Spleen (tissue), 11 donors: ENCODE results near the gene JAG1. TPM values are rescaled to one million over a fixed set of nuclear protein-coding genes. Genes with fewer than 3 reads are reported as not detected.

Experiments used
- DNase-seq: peaks from one replicate; pipeline ENCODE4 v3.0.0-alpha.2; 2020
- H3K27ac ChIP-seq, 8 donors: fragments of 200-600 bp; sonication (generic) in 7 of 8; 1 replicate in 4 of 8; 2 replicates in 4 of 8; pipeline versions ENCODE4 v1.5.0 to v1.8.0; 2016 to 2021; ENCODE audit warnings: inconsistent platforms in 4 of 8, mild to moderate bottlenecking in 4 of 8, moderate library complexity in 1 of 8
- H3K27me3 ChIP-seq, 7 donors: fragments of 200-600 bp; sonication (generic) in 6 of 7; replicated peaks in 1 of 7; 1 replicate in 4 of 7; 2 replicates in 3 of 7; pipeline versions ENCODE4 v1.5.0 to v1.8.0; 2016 to 2021; ENCODE audit warnings: inconsistent platforms in 3 of 7, mild to moderate bottlenecking in 1 of 7
- H3K36me3 ChIP-seq, 6 donors: fragments of 200-600 bp; sonication (generic) in 5 of 6; 1 replicate in 4 of 6; 2 replicates in 2 of 6; pipeline versions ENCODE4 v1.5.0 to v1.8.0; 2016 to 2021; ENCODE audit warnings: inconsistent platforms in 2 of 6
- H3K4me1 ChIP-seq, 6 donors: fragments of 200-600 bp; sonication (generic) in 5 of 6; 1 replicate in 3 of 6; 2 replicates in 3 of 6; pipeline versions ENCODE4 v1.5.0 to v1.8.0; 2016 to 2021; ENCODE audit warnings: inconsistent platforms in 3 of 6
- H3K4me3 ChIP-seq, 8 donors: fragments of 200-600 bp; sonication (generic) in 7 of 8; 1 replicate in 4 of 8; 2 replicates in 4 of 8; pipeline versions ENCODE4 v1.5.0 to v1.8.0; 2016 to 2021; ENCODE audit warnings: inconsistent platforms in 4 of 8, mild to moderate bottlenecking in 4 of 8, moderate library complexity in 2 of 8
- H3K9me3 ChIP-seq, 8 donors: fragments of 200-600 bp; sonication (generic) in 7 of 8; 1 replicate in 4 of 8; 2 replicates in 4 of 8; pipeline versions ENCODE4 v1.5.0 to v1.8.0; 2016 to 2021; ENCODE audit warnings: inconsistent platforms in 4 of 8
- POLR2A ChIP-seq, 3 donors: fragments of 450-650 bp; IDR thresholded peaks; one replicate each; pipeline ENCODE4 v1.5.1; 2017; ENCODE audit warnings: antibody characterized with exemption in 3 of 3, mild to moderate bottlenecking in 1 of 3
- POLR2AphosphoS5 ChIP-seq, 3 donors: sonication (generic); formaldehyde crosslinking; IDR thresholded peaks; one replicate each; pipeline ENCODE4 v1.5.1; 2017; ENCODE audit warnings: antibody characterized with exemption in 3 of 3
- WGBS, 5 donors: extraction: QIAGEN DNeasy Blood & Tissue Kit in 3 of 5; methylation state at CpG; one replicate each; pipeline versions ENCODE4 v1.1.5 to v1.1.7; 2013 to 2018; 5-methylcytosine and 5-hydroxymethylcytosine counted together
- intact Hi-C: fragments of 100-400 bp; cut with DNase I; formaldehyde crosslinking; loops from one replicate; pipeline ENCODE4 v1.15.0; 2023; ENCODE audit warnings: low total_unique reads
- polyA plus RNA-seq, 3 donors: library from polyadenylated mRNA; stranded (reverse); fragments of 200-250 nt; gene quantifications; one replicate each; pipeline ENCODE4 v1.2.1, GENCODE V29; 2013
- total RNA-seq, 7 donors: library from RNA; depleted of rRNA in 3 of 7; stranded (reverse); fragments of >200 nt in 3 of 7; fragmentation: NEBNext Ultra II Directional in 4 of 7; extraction: Animal tissue kit (Norgen Biotek cat#: 25700) in 4 of 7; gene quantifications; one replicate each; pipeline versions ENCODE4 v1.1.0 to v1.2.1, GENCODE V29; 2016 to 2021
- TF ChIP-seq, protein P1 (sequence below), 11 experiments: fragments of 200-600 bp in 7 of 11; fragments of 450-650 bp in 4 of 11; sonication (generic) in 4 of 11; IDR thresholded peaks in 8 of 11; conservative IDR thresholded peaks in 3 of 11; 1 replicate in 7 of 11; 2 replicates in 4 of 11; pipeline versions ENCODE4 v1.4.0 to v1.8.0; 2016 to 2021; ENCODE audit warnings: antibody characterized with exemption in 11 of 11, inconsistent platforms in 4 of 11, mild to moderate bottlenecking in 1 of 11
- donor health status: healthy with polysubstance abuse.
- donor health status: DM: no; HTN: no; CAD: no; lungs with moderate emphysema.
- donor health status: DM: no; HTN: no; CAD: no.
- donor health status: Bipolar disorder and iron deficiency.
- donor health status: healthy.
- donor health status: DM: no; HTN: no; CAD: no.
- donor health status: DM: yes; HTN: yes; CAD: no.

Gene JAG1
- total and polyA plus RNA-seq, 10 donors, result 5.6 to 85.3 (median 50.1) TPM

GRCh38 chr20:10669843-10670446, 3.9 kb downstream of the JAG1 start:
- no peak for TF ChIP-seq POLR2A (IDR thresholded peaks at IDR 0.05)
- TF ChIP-seq, protein P1, sequence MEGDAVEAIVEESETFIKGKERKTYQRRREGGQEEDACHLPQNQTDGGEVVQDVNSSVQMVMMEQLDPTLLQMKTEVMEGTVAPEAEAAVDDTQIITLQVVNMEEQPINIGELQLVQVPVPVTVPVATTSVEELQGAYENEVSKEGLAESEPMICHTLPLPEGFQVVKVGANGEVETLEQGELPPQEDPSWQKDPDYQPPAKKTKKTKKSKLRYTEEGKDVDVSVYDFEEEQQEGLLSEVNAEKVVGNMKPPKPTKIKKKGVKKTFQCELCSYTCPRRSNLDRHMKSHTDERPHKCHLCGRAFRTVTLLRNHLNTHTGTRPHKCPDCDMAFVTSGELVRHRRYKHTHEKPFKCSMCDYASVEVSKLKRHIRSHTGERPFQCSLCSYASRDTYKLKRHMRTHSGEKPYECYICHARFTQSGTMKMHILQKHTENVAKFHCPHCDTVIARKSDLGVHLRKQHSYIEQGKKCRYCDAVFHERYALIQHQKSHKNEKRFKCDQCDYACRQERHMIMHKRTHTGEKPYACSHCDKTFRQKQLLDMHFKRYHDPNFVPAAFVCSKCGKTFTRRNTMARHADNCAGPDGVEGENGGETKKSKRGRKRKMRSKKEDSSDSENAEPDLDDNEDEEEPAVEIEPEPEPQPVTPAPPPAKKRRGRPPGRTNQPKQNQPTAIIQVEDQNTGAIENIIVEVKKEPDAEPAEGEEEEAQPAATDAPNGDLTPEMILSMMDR (IDR thresholded peaks at IDR 0.05 in 8 of 11, conservative IDR thresholded peaks at IDR 0.05 in 3 of 11), result no peak
- TF ChIP-seq POLR2AphosphoS5 (IDR thresholded peaks at IDR 0.05), result no peak
- no peak for DNase-seq
- Histone ChIP-seq H3K27me3 (peaks cover 0 to 70% (median 19%) of the 10 kb centered on the region in 7 donors), H3K9me3 (no peaks in the 10 kb centered on the region), H3K27ac (peak overlapping the region in 6 of 8 donors; percentile 31 to 98 (median 97)), H3K4me1 (peaks cover 14 to 100% (median 82%) of the 10 kb centered on the region in 6 donors), H3K4me3 (peak overlapping the region in 6 of 8 donors; percentile 67 to 86 (median 78)), H3K36me3 (peaks cover 0 to 34% (median 0%) of the 10 kb centered on the region in 6 donors)
- intact Hi-C loops, result loop anchor here (10.0 kb wide), 2 partner anchors 545 to 605 kb away; no protein-coding TSS in a partner anchor
- WGBS, 5 donors, result 45 to 70% (median 62%) methylated on average over 6 of the region's 6 CpGs

GRCh38 chr20:10668677-10669368, 5.0 kb downstream of the JAG1 start:
- peaks cover 14 to 97% (median 74%) of the 10 kb centered on the region in 6 donors for H3K4me1 ChIP-seq
- intact Hi-C loops, result no loop called here
- H3K27ac ChIP-seq, result no peak overlapping the region

GRCh38 chr20:10667560-10668167, 6.1 kb downstream of the JAG1 start:
- Histone ChIP-seq H3K36me3 (peaks cover 0 to 52% (median 0%) of the 10 kb centered on the region in 6 donors), H3K4me1 (peaks cover 14 to 97% (median 73%) of the 10 kb centered on the region in 6 donors), H3K4me3 (peak overlapping the region in 3 of 8 donors; percentile 4 to 81 (median 43)), H3K9me3 (no peaks in the 10 kb centered on the region), H3K27me3 (peaks cover 0 to 47% (median 11%) of the 10 kb centered on the region in 7 donors), H3K27ac (peak overlapping the region in 6 of 8 donors; percentile 7 to 70 (median 60))
- no peak for DNase-seq
- 74 to 93% (median 90%) methylated on average over 6 of the region's 6 CpGs for WGBS, 5 donors
- TF ChIP-seq POLR2AphosphoS5 (IDR thresholded peaks at IDR 0.05), result no peak
- TF ChIP-seq POLR2A (IDR thresholded peaks at IDR 0.05), result no peak
- TF ChIP-seq, protein P1 (IDR thresholded peaks at IDR 0.05 in 8 of 11, conservative IDR thresholded peaks at IDR 0.05 in 3 of 11), result no peak
- intact Hi-C loops, result no loop called here

More at GRCh38 chr20:10668677-10669368, 5.0 kb downstream of the JAG1 start:
- H3K9me3 ChIP-seq, result no peaks in the 10 kb centered on the region
- DNase-seq, result no peak
- TF ChIP-seq, protein P1 (IDR thresholded peaks at IDR 0.05 in 8 of 11, conservative IDR thresholded peaks at IDR 0.05 in 3 of 11), result no peak
- no peak for TF ChIP-seq POLR2AphosphoS5 (IDR thresholded peaks at IDR 0.05)
- no peak for TF ChIP-seq POLR2A (IDR thresholded peaks at IDR 0.05)
- H3K4me3 ChIP-seq, result peak overlapping the region in 5 of 8 donors; percentile 10 to 81 (median 77)
- peaks cover 0 to 41% (median 0%) of the 10 kb centered on the region in 6 donors for H3K36me3 ChIP-seq
- peaks cover 0 to 59% (median 18%) of the 10 kb centered on the region in 7 donors for H3K27me3 ChIP-seq
- 66 to 82% (median 71%) methylated on average over 7 of the region's 7 CpGs for WGBS, 5 donors
